GM21515 (cell line): Measurements from ENCODE around the gene LRRC8E.
"Not testable (repeated sequence)": the region's sequence is repeated elsewhere in the genome, so short reads cannot be mapped to it uniquely, and the experiment has no call there.

Experiments used
- ATAC-seq: cut with Tn5 transposase; IDR thresholded peaks from one replicate; pipeline ENCODE4 v1.9.1; 2021; ENCODE audit not compliant: unreplicated experiment

The LRRC8E gene

GRCh38 chr19:7853770-7854128 lies 34.6 kb upstream of the LRRC8E start:
- ATAC-seq: no peak

GRCh38 chr19:7855426-7856108 lies 32.7 kb upstream of the LRRC8E start:
- ATAC-seq: no peak

- no peak for ATAC-seq
These were observed 32.2 kb upstream of the LRRC8E start for GRCh38 chr19:7856109-7856591.

- no peak for ATAC-seq
These were observed 31.3 kb upstream of the LRRC8E start for GRCh38 chr19:7856679-7857663.

GRCh38 chr19:7857727-7858108 lies 30.6 kb upstream of the LRRC8E start:
- no peak for ATAC-seq

- no peak for ATAC-seq
These were observed 30.1 kb upstream of the LRRC8E start for GRCh38 chr19:7858109-7858770.

GRCh38 chr19:7859087-7859486 lies 29.2 kb upstream of the LRRC8E start:
- not testable (repeated sequence) for ATAC-seq

GRCh38 chr19:7859831-7860713 lies 28.2 kb upstream of the LRRC8E start:
- no peak for ATAC-seq

- ATAC-seq: no peak
These were observed 27.3 kb upstream of the LRRC8E start for GRCh38 chr19:7860714-7861618.

- ATAC-seq: no peak
These were observed 26.5 kb upstream of the LRRC8E start for GRCh38 chr19:7861619-7862412.

- no peak for ATAC-seq
These were observed 25.8 kb upstream of the LRRC8E start for GRCh38 chr19:7862413-7862951.

GRCh38 chr19:7863157-7863970 lies 24.9 kb upstream of the LRRC8E start:
- ATAC-seq: no peak

GRCh38 chr19:7863971-7864689 lies 24.2 kb upstream of the LRRC8E start:
- ATAC-seq: no peak

- no peak for ATAC-seq
These were observed 23.6 kb upstream of the LRRC8E start for GRCh38 chr19:7864690-7865074.

GRCh38 chr19:7865262-7865911 lies 22.9 kb upstream of the LRRC8E start:
- no peak for ATAC-seq

GRCh38 chr19:7866399-7867091 lies 21.8 kb upstream of the LRRC8E start:
- no peak for ATAC-seq
